Mesendoderm (in vitro differentiated cells): ENCODE results near the gene FMR1.

Experiments used
- DNase-seq: peaks from one replicate; pipeline ENCODE4 v3.0.0; 2013
- H2AK5ac ChIP-seq: 2 replicates; pipeline ENCODE4 v1.6.1; 2013; ENCODE audit warnings: low read length, inconsistent platforms
- H2BK120ac ChIP-seq: 2 replicates; pipeline ENCODE4 v1.6.1; 2013; ENCODE audit warnings: low read depth, mild to moderate bottlenecking, low read length, moderate library complexity, mixed read lengths
- H2BK15ac ChIP-seq: replicated peaks from 2 replicates; pipeline ENCODE4 v1.6.1; 2013; ENCODE audit warnings: low read depth, mild to moderate bottlenecking, moderate library complexity
- H2BK5ac ChIP-seq: 2 replicates; pipeline ENCODE4 v1.6.1; 2013; ENCODE audit warnings: low read length, inconsistent platforms
- H3K18ac ChIP-seq: 2 replicates; pipeline ENCODE4 v1.6.1; 2013; ENCODE audit warnings: mild to moderate bottlenecking, low read length, mixed read lengths
- H3K23ac ChIP-seq: one replicate; pipeline ENCODE4 v1.6.1; 2013; ENCODE audit warnings: low read length
- H3K27ac ChIP-seq: 2 replicates; pipeline ENCODE4 v1.5.1; 2013; ENCODE audit warnings: low read depth, mild to moderate bottlenecking, inconsistent platforms, low read length, moderate library complexity
- H3K27me3 ChIP-seq: 2 replicates; pipeline ENCODE4 v1.6.1; 2013; ENCODE audit warnings: low read length, control low read depth, mild to moderate bottlenecking, inconsistent platforms; ENCODE audit not compliant: insufficient read depth, poor library complexity
- H3K36me3 ChIP-seq: 2 replicates; pipeline ENCODE4 v1.6.1; 2013; ENCODE audit warnings: low read length, inconsistent platforms; ENCODE audit not compliant: control insufficient read depth, insufficient read depth
- H3K4ac ChIP-seq: one replicate; pipeline ENCODE4 v1.6.1; 2013; ENCODE audit warnings: low read depth, mild to moderate bottlenecking, low read length, moderate library complexity
- H3K4me1 ChIP-seq: 2 replicates; pipeline ENCODE4 v1.6.1; 2013; ENCODE audit warnings: low read depth, low read length, inconsistent platforms; ENCODE audit not compliant: control insufficient read depth
- H3K4me2 ChIP-seq: 2 replicates; pipeline ENCODE4 v1.6.1; 2013; ENCODE audit warnings: low read length
- H3K4me3 ChIP-seq: 2 replicates; pipeline ENCODE4 v1.5.1; 2013; ENCODE audit warnings: mild to moderate bottlenecking, low read length
- H3K56ac ChIP-seq: one replicate; pipeline ENCODE4 v1.6.1; 2013; ENCODE audit warnings: low read length
- H3K79me1 ChIP-seq: 2 replicates; pipeline ENCODE4 v1.6.1; 2013; ENCODE audit warnings: low read length, inconsistent platforms
- H3K79me2 ChIP-seq: 2 replicates; pipeline ENCODE4 v1.6.1; 2013; ENCODE audit warnings: mild to moderate bottlenecking, low read length; ENCODE audit not compliant: control insufficient read depth, insufficient read depth
- H3K9ac ChIP-seq: 2 replicates; pipeline ENCODE4 v1.6.1; 2013; ENCODE audit warnings: low read length, inconsistent platforms
- H4K5ac ChIP-seq: one replicate; pipeline ENCODE4 v1.6.1; 2013; ENCODE audit warnings: low read length
- H4K8ac ChIP-seq: one replicate; pipeline ENCODE4 v1.6.1; 2013; ENCODE audit warnings: low read depth, mild to moderate bottlenecking, control low read depth, low read length, moderate library complexity
- WGBS: extraction: QIAGEN DNeasy Blood & Tissue Kit; methylation state at CpG from one replicate; pipeline ENCODE4 v1.1.7; 2013; ENCODE audit warnings: low lambda C conversion rate, missing lambda C conversion rate; ENCODE audit not compliant: insufficient coverage; ENCODE audit errors: extremely low coverage; 5-methylcytosine and 5-hydroxymethylcytosine counted together

The FMR1 gene

GRCh38 chrX:147958291-147958690 is 46.6 kb downstream of the FMR1 start:
- Histone ChIP-seq H4K5ac (no peak overlapping the region), H2BK5ac (no peak overlapping the region), H3K23ac (no peak overlapping the region), H3K36me3 (no peaks in the 10 kb centered on the region), H3K4me1 (no peaks in the 10 kb centered on the region), H3K9ac (no peak overlapping the region), H3K27me3 (no peaks in the 10 kb centered on the region), H3K56ac (no peak overlapping the region), H3K79me2 (no peaks in the 10 kb centered on the region), H2AK5ac (no peak overlapping the region), H3K79me1 (no peaks in the 10 kb centered on the region), H2BK15ac (no peak overlapping the region), H3K18ac (no peak overlapping the region), H3K4ac (no peak overlapping the region), H2BK120ac (no peak overlapping the region), H3K4me2 (no peak overlapping the region), H4K8ac (no peak overlapping the region), H3K27ac (no peak overlapping the region), H3K4me3 (no peak overlapping the region)
- no CpG with 5 or more reads among the region's 1 CpG for WGBS
- no peak for DNase-seq

- H2BK120ac ChIP-seq: no peak overlapping the region
- H3K79me2 ChIP-seq: no peaks in the 10 kb centered on the region
- no peak for DNase-seq
- WGBS: no CpG with 5 or more reads among the region's 2 CpGs
- H4K5ac ChIP-seq: no peak overlapping the region
- no peak overlapping the region for H3K4me2 ChIP-seq
- H3K27me3 ChIP-seq: no peaks in the 10 kb centered on the region
- H3K79me1 ChIP-seq: no peaks in the 10 kb centered on the region
- no peak overlapping the region for H3K23ac ChIP-seq
- H2BK5ac ChIP-seq: no peak overlapping the region
- no peak overlapping the region for H3K4ac ChIP-seq
- no peak overlapping the region for H2BK15ac ChIP-seq
- H3K56ac ChIP-seq: no peak overlapping the region
- no peak overlapping the region for H3K4me3 ChIP-seq
- no peaks in the 10 kb centered on the region for H3K4me1 ChIP-seq
- H2AK5ac ChIP-seq: no peak overlapping the region
- H3K36me3 ChIP-seq: no peaks in the 10 kb centered on the region
- no peak overlapping the region for H4K8ac ChIP-seq
- no peak overlapping the region for H3K18ac ChIP-seq
- H3K27ac ChIP-seq: no peak overlapping the region
- no peak overlapping the region for H3K9ac ChIP-seq
Observed at GRCh38 chrX:147960722-147961121, 49.0 kb downstream of the FMR1 start.

- Histone ChIP-seq H3K4me2 (no peak overlapping the region), H2AK5ac (no peak overlapping the region), H3K4me1 (no peaks in the 10 kb centered on the region), H3K27ac (no peak overlapping the region), H3K79me2 (no peaks in the 10 kb centered on the region), H2BK15ac (no peak overlapping the region), H2BK120ac (no peak overlapping the region), H3K18ac (no peak overlapping the region), H3K4me3 (no peak overlapping the region), H3K36me3 (no peaks in the 10 kb centered on the region), H4K5ac (no peak overlapping the region), H4K8ac (no peak overlapping the region), H3K4ac (no peak overlapping the region), H2BK5ac (no peak overlapping the region), H3K23ac (no peak overlapping the region), H3K56ac (no peak overlapping the region), H3K79me1 (no peaks in the 10 kb centered on the region), H3K27me3 (no peaks in the 10 kb centered on the region), H3K9ac (no peak overlapping the region)
- DNase-seq: no peak
- WGBS: no CpG with 5 or more reads among the region's 1 CpG
Observed at GRCh38 chrX:147962476-147962875, 50.8 kb downstream of the FMR1 start.

GRCh38 chrX:147978931-147979330 is 67.2 kb downstream of the FMR1 start:
- H2BK120ac ChIP-seq: no peak overlapping the region
- H4K8ac ChIP-seq: no peak overlapping the region
- no peak overlapping the region for H3K4me3 ChIP-seq
- H3K18ac ChIP-seq: no peak overlapping the region
- H3K79me1 ChIP-seq: no peaks in the 10 kb centered on the region
- no peak overlapping the region for H3K56ac ChIP-seq
- DNase-seq: no peak
- no peak overlapping the region for H4K5ac ChIP-seq
- H3K27me3 ChIP-seq: no peaks in the 10 kb centered on the region
- WGBS: no CpG with 5 or more reads among the region's 6 CpGs
- no peak overlapping the region for H2BK5ac ChIP-seq
- no peak overlapping the region for H3K27ac ChIP-seq
- H3K4me1 ChIP-seq: no peaks in the 10 kb centered on the region
- no peaks in the 10 kb centered on the region for H3K79me2 ChIP-seq
- H3K23ac ChIP-seq: no peak overlapping the region
- no peak overlapping the region for H2AK5ac ChIP-seq
- H3K4me2 ChIP-seq: no peak overlapping the region
- no peak overlapping the region for H2BK15ac ChIP-seq
- no peak overlapping the region for H3K4ac ChIP-seq
- H3K36me3 ChIP-seq: no peaks in the 10 kb centered on the region
- H3K9ac ChIP-seq: no peak overlapping the region

GRCh38 chrX:147981038-147981752 is 69.5 kb downstream of the FMR1 start, which contains the start of gene FMR1NB:
FMR1NB (plus strand) TSS chrX:147981337; CDS start chrX:147981403, 66 bp downstream.
- Histone ChIP-seq H2BK120ac (no peak within 1 kb of the TSS), H3K56ac (no peak within 1 kb of the TSS), H3K18ac (no peak within 1 kb of the TSS), H3K23ac (no peak within 1 kb of the TSS), H4K5ac (no peak within 1 kb of the TSS), H4K8ac (no peak within 1 kb of the TSS), H3K27me3 (no peaks in the 10 kb centered on the region), H3K36me3 (no peaks in the 10 kb centered on the region), H3K4me3 (no peak within 1 kb of the TSS), H3K4ac (no peak within 1 kb of the TSS), H2BK15ac (no peak within 1 kb of the TSS), H2AK5ac (no peak within 1 kb of the TSS), H2BK5ac (no peak within 1 kb of the TSS), H3K79me1 (no peaks in the 10 kb centered on the region), H3K27ac (no peak within 1 kb of the TSS), H3K9ac (no peak within 1 kb of the TSS), H3K4me2 (no peak within 1 kb of the TSS), H3K4me1 (no peaks in the 10 kb centered on the region), H3K79me2 (no peaks in the 10 kb centered on the region)
- no peak for DNase-seq
- WGBS: no CpG with 5 or more reads among the region's 35 CpGs
